Smooth muscle cell (in vitro differentiated cells): ENCODE results near the gene RPS6KA1. TPM values are rescaled to one million over a fixed set of nuclear protein-coding genes. Genes with fewer than 3 reads are reported as not detected.

Experiments used
- DNase-seq: peaks from one replicate; lab custom pipeline; 2025; ENCODE audit not compliant: unreplicated experiment; lab: John Stamatoyannopoulos, UW
- H2AFZ ChIP-seq: fragments of 200-600 bp; sonication (generic); 2 replicates; pipeline ENCODE4 v1.6.0; 2016; ENCODE audit warnings: antibody characterized with exemption, low read depth, mild to moderate bottlenecking
- H3F3A ChIP-seq: fragments of 200-600 bp; sonication (generic); 2 replicates; pipeline ENCODE4 v1.6.0; 2017; ENCODE audit warnings: antibody characterized with exemption, low read depth
- H3K27ac ChIP-seq: fragments of 200-600 bp; sonication (generic); 2 replicates; pipeline ENCODE4 v1.5.1; 2016; ENCODE audit warnings: low read depth, mild to moderate bottlenecking
- H3K27me3 ChIP-seq: fragments of 200-600 bp; sonication (generic); 2 replicates; pipeline ENCODE4 v1.6.1; 2016; ENCODE audit warnings: low read depth, mild to moderate bottlenecking
- H3K36me3 ChIP-seq: fragments of 200-600 bp; sonication (generic); 2 replicates; pipeline ENCODE4 v1.5.1; 2016; ENCODE audit warnings: low read depth
- H3K4me1 ChIP-seq: fragments of 200-600 bp; sonication (generic); 2 replicates; pipeline ENCODE4 v1.5.1; 2016; ENCODE audit warnings: low read depth
- H3K4me2 ChIP-seq: fragments of 200-600 bp; sonication (generic); 2 replicates; pipeline ENCODE4 v1.6.0; 2016; ENCODE audit warnings: mild to moderate bottlenecking
- H3K4me3 ChIP-seq: fragments of 200-600 bp; sonication (generic); 2 replicates; pipeline ENCODE4 v1.5.1; 2016; ENCODE audit warnings: mild to moderate bottlenecking
- H3K79me2 ChIP-seq: fragments of 200-600 bp; sonication (generic); 2 replicates; pipeline ENCODE4 v1.6.0; 2016; ENCODE audit warnings: low read depth, mild to moderate bottlenecking
- H3K9ac ChIP-seq: fragments of 200-600 bp; sonication (generic); 2 replicates; pipeline ENCODE4 v1.6.0; 2016; ENCODE audit warnings: low read depth
- H3K9me3 ChIP-seq: fragments of 200-600 bp; sonication (generic); replicated peaks from 2 replicates; pipeline ENCODE4 v1.5.1; 2016; ENCODE audit warnings: low read depth
- H4K20me1 ChIP-seq: fragments of 200-600 bp; sonication (generic); 2 replicates; pipeline ENCODE4 v1.6.0; 2016; ENCODE audit warnings: low read depth
- CTCF ChIP-seq: fragments of 200-600 bp; sonication (generic); IDR thresholded peaks from 2 replicates; pipeline ENCODE4 v1.5.1; 2017; ENCODE audit warnings: borderline replicate concordance, mild to moderate bottlenecking, antibody characterized with exemption; ENCODE audit not compliant: insufficient read depth, poor library complexity, severe bottlenecking
- WGBS: methylation state at CpG from one replicate; pipeline ENCODE4 v1.1.7; 2016; ENCODE audit warnings: low lambda C conversion rate; 5-methylcytosine and 5-hydroxymethylcytosine counted together
- polyA plus RNA-seq: library from polyadenylated mRNA; unstranded; fragments of >200 nt; fragmentation: Nextera tagmentation; extraction: Ambion mirVana; gene quantifications from 2 replicates; pipeline ENCODE4 v1.2.1, GENCODE V29; 2016
- total RNA-seq: library from RNA; depleted of rRNA; stranded (reverse); fragments of >200 nt; gene quantifications from 2 replicates; pipeline ENCODE4 v1.2.3, GENCODE V29; 2014

The RPS6KA1 gene
- total and polyA plus RNA-seq, 2 experiments from 2014 or later: 10.1 to 34.6 TPM

DNA sequence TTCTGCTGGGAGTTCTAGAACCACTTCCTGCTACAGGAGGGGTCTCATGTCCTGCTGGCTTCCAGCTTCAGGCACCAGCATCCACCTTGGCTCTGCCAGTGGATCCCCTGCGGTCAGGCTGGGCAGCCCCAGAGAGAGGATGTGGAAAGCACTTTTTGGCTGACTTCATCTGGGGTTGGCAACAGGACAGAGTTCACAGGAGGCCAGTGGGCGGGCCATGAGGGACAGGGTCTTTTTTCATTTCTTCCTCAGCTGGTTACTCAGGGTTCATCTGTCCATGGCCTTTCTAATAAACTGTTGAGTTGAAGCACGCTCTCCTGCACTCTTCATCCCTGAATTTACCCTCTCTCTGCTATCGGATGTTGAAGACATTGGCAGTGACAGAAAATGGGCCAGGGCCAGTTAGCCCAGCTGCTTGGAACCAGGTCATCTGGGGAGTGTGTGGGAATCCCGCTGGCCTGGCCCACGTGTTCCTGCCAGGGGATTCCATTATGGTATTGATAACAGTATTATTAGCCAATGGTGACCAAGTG is 45.2 kb downstream of the RPS6KA1 start:
- 91% methylated on average over 6 of the region's 6 CpGs for WGBS
- no peaks in the 10 kb centered on the region for H3F3A ChIP-seq

DNA sequence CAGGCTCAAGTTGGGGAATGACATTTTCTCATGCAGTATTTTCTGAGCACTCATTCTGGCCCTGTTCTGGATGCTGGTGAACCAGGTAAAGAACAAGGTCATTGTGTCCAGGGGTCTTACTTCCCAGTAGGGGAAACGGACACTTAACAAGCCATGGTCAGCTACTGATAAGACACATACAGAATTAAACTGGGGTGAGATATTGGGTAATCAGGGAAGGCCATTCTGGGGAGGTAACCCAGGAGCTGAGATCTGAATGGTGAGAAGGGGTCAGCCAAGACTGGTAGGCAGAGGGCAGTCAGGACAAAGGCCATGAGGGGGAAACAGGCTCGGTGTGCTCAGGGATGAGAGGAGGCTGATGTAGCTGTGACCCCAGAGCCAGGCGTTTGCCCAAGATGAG is 45.8 kb downstream of the RPS6KA1 start:
- H3K27me3 ChIP-seq: no peaks in the 10 kb centered on the region

More for the DNA sequence above, 45.2 kb downstream of the RPS6KA1 start:
- Histone ChIP-seq H3K9me3 (no peaks in the 10 kb centered on the region), H3K4me2 (no peak overlapping the region), H3K4me3 (no peak overlapping the region), H4K20me1 (no peaks in the 10 kb centered on the region), H3K27me3 (no peaks in the 10 kb centered on the region), H3K27ac (no peak overlapping the region), H3K36me3 (no peaks in the 10 kb centered on the region), H3K4me1 (no peaks in the 10 kb centered on the region), H3K9ac (no peak overlapping the region), H2AFZ (no peak overlapping the region), H3K79me2 (no peaks in the 10 kb centered on the region)
- no peak for DNase-seq
- no peak for TF ChIP-seq CTCF

DNA sequence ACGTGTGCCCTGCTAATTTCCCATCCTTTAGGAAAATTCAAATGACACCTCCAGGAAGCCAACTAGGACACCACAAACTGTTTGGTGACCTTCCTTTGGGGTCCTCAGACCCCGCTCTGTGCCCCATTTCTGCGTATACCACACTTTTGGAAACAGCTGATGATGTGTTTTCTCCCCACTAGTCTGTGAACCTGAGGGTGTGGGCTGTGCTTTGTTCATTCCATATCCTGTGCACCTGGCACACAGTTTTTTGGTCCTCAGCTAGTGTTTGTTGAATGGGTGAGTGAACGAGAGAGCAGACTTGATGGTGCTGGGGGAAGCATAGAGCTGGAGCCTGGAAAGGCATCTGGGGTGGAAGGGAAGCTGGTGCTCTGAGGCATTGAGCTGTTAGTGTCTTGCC is 48.6 kb downstream of the RPS6KA1 start:
- Histone ChIP-seq H3K9ac (no peak overlapping the region), H3K4me3 (no peak overlapping the region), H4K20me1 (no peaks in the 10 kb centered on the region), H3F3A (no peaks in the 10 kb centered on the region), H2AFZ (no peak overlapping the region), H3K4me1 (no peaks in the 10 kb centered on the region), H3K36me3 (no peaks in the 10 kb centered on the region), H3K9me3 (no peaks in the 10 kb centered on the region), H3K79me2 (no peaks in the 10 kb centered on the region), H3K4me2 (no peak overlapping the region), H3K27ac (no peak overlapping the region), H3K27me3 (no peaks in the 10 kb centered on the region)
- DNase-seq: no peak
- 81% methylated on average over 4 of the region's 4 CpGs for WGBS
- no peak for TF ChIP-seq CTCF

More for the DNA sequence above, 45.8 kb downstream of the RPS6KA1 start:
- Histone ChIP-seq H3K9me3 (no peaks in the 10 kb centered on the region), H3K4me1 (no peaks in the 10 kb centered on the region), H3K79me2 (no peaks in the 10 kb centered on the region), H3K9ac (no peak overlapping the region), H4K20me1 (no peaks in the 10 kb centered on the region), H3K27ac (no peak overlapping the region), H3K4me3 (no peak overlapping the region), H3F3A (no peaks in the 10 kb centered on the region), H3K36me3 (no peaks in the 10 kb centered on the region), H3K4me2 (no peak overlapping the region), H2AFZ (no peak overlapping the region)
- 96% methylated on average over 3 of the region's 3 CpGs for WGBS
- no peak for DNase-seq
- TF ChIP-seq CTCF: no peak

DNA sequence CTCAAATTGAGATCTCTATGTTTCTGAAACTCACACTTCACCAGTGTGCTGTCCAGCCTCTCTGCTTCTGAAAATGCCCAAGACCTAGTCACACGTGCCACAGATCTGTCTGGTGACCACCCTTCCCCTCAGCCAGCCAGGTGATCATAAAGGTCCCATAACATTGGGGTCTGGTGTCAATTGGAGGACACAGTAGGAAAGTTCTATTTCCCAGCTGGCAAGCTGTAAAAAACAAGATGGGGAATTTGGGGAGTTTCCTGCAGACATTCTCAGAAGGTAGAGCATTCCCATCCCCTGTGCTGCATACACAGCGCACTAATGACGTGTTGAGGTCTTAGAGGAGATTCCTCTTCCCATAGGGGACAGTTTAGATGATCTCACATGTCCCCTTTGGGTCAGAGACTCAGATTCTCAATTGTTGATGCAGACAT is 50.1 kb downstream of the RPS6KA1 start:
- Histone ChIP-seq H3F3A (no peaks in the 10 kb centered on the region), H3K9me3 (no peaks in the 10 kb centered on the region), H3K4me3 (no peak overlapping the region), H3K27me3 (no peaks in the 10 kb centered on the region), H2AFZ (no peak overlapping the region), H3K79me2 (no peaks in the 10 kb centered on the region), H3K4me2 (no peak overlapping the region), H3K27ac (no peak overlapping the region), H3K36me3 (no peaks in the 10 kb centered on the region), H4K20me1 (no peaks in the 10 kb centered on the region), H3K4me1 (no peaks in the 10 kb centered on the region), H3K9ac (no peak overlapping the region)
- 71% methylated on average over 3 of the region's 3 CpGs for WGBS
- no peak for DNase-seq
- no peak for TF ChIP-seq CTCF
